Measurements from ENCODE around the gene NEU4. TPM values are rescaled to one million over a fixed set of nuclear protein-coding genes. Genes with fewer than 3 reads are reported as not detected.
"Not testable (repeated sequence)": the region's sequence is repeated elsewhere in the genome, so short reads cannot be mapped to it uniquely, and the experiment has no call there.

NEU4 gene
- polyA plus RNA-seq, 4 donors: 0.65 to 102 (median 42.8) TPM

GRCh38 chr2:241823531-241824437 lies 14.8 kb downstream of the NEU4 start:
- not testable (repeated sequence) for H3K27ac ChIP-seq (ENCODE audit: low read depth in 1 of 3, low read length in 2 of 3); DNase-seq; H3K4me3 ChIP-seq (ENCODE audit: low read depth in 1 of 3, low read length in 3 of 3); H3K36me3 ChIP-seq (ENCODE audit: control insufficient read depth in 3 of 3, insufficient read depth in 2 of 3, low read depth in 1 of 3, low read length in 3 of 3); H3K4me1 ChIP-seq (ENCODE audit: control insufficient read depth in 3 of 3, insufficient read depth in 2 of 3, low read depth in 1 of 3, low read length in 2 of 3); H3K27me3 ChIP-seq (ENCODE audit: control insufficient read depth in 3 of 3, insufficient read depth in 3 of 3, low read length in 3 of 3); FAIRE-seq
- peaks cover 0 to 22% of the 10 kb centered on the region in 2 donors for H3K9me3 ChIP-seq (ENCODE audit: control insufficient read depth in 2 of 2, insufficient read depth in 1 of 2, low read depth in 1 of 2, low read length in 1 of 2)
- 89 to 90% (median 90%) methylated on average over 45 of the region's 45 CpGs for WGBS, 3 donors

DNA sequence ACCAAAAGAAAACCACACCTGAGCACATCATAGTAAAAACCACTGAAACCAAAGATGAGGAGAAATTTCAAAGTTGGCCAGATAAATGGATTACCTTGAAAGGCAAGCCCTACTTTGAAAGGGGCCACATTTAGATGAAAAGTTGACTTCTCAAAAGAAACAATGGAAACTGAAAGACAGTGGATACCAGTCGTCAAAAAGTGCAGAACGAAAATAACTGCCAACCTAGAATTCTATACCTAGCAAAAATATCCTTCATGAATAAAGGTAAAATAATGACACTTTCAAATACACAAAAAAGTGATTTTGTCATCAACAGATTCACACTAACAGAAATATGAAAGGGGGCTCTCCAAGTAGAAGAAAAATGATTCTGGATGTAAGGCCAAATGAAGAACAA lies 18.4 kb downstream of the NEU4 start:
- Histone ChIP-seq H3K4me1 (ENCODE audit: control insufficient read depth in 3 of 3, insufficient read depth in 2 of 3, low read depth in 1 of 3, low read length in 2 of 3) (no peaks in the 10 kb centered on the region), H3K4me3 (ENCODE audit: low read depth in 1 of 3, low read length in 3 of 3) (no peak overlapping the region), H3K36me3 (ENCODE audit: control insufficient read depth in 3 of 3, insufficient read depth in 2 of 3, low read depth in 1 of 3, low read length in 3 of 3) (no peaks in the 10 kb centered on the region), H3K27me3 (ENCODE audit: control insufficient read depth in 3 of 3, insufficient read depth in 3 of 3, low read length in 3 of 3) (no peaks in the 10 kb centered on the region), H3K27ac (ENCODE audit: low read depth in 1 of 3, low read length in 2 of 3) (no peak overlapping the region), H3K9me3 (ENCODE audit: control insufficient read depth in 2 of 2, insufficient read depth in 1 of 2, low read depth in 1 of 2, low read length in 1 of 2) (peaks cover 0 to 20% of the 10 kb centered on the region in 2 donors)
- FAIRE-seq: no peak
- WGBS, 3 donors: 71 to 78% (median 76%) methylated on average over 2 of the region's 2 CpGs
- no peak for DNase-seq

DNA sequence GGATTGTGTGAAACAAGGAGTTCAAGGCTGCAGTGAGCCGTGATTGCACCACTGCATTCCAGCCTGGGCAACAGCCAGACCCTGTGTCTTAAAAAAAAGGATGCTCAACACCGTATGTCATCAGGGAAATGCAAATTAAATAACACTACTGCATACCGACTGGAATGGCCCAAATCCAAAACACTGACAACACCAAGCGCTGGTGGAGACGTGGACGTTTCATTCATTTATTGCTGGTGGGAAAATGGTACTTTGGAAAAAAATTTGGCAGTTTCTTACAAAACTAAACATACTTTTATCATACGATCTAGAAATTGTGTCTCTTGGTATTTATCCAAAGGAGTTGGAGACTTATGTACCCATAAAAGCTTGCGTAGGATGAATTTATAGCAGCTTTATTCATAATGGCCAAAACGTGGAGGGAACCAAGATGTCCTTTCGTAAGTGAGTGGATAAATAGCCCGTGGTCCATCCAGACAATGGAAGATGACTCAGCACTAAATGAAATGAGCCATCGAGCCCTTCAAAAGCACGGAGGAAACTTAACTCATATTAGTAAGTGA lies 24.2 kb downstream of the NEU4 start:
- Histone ChIP-seq H3K4me1 (ENCODE audit: control insufficient read depth in 3 of 3, insufficient read depth in 2 of 3, low read depth in 1 of 3, low read length in 2 of 3) (no peaks in the 10 kb centered on the region), H3K36me3 (ENCODE audit: control insufficient read depth in 3 of 3, insufficient read depth in 2 of 3, low read depth in 1 of 3, low read length in 3 of 3) (no peaks in the 10 kb centered on the region), H3K4me3 (ENCODE audit: low read depth in 1 of 3, low read length in 3 of 3) (no peak overlapping the region), H3K27me3 (ENCODE audit: control insufficient read depth in 3 of 3, insufficient read depth in 3 of 3, low read length in 3 of 3) (peaks cover 2 to 7% (median 3%) of the 10 kb centered on the region in 3 donors), H3K27ac (ENCODE audit: low read depth in 1 of 3, low read length in 2 of 3) (no peak overlapping the region), H3K9me3 (ENCODE audit: control insufficient read depth in 2 of 2, insufficient read depth in 1 of 2, low read depth in 1 of 2, low read length in 1 of 2) (no peaks in the 10 kb centered on the region)
- FAIRE-seq (no peak), DNase-seq (no peak)
- 59 to 63% (median 62%) methylated on average over 13 of the region's 13 CpGs for WGBS, 3 donors

- not testable (repeated sequence) for H3K27ac ChIP-seq (ENCODE audit: low read depth in 1 of 3, low read length in 2 of 3); DNase-seq; H3K9me3 ChIP-seq (ENCODE audit: control insufficient read depth in 2 of 2, insufficient read depth in 1 of 2, low read depth in 1 of 2, low read length in 1 of 2); H3K36me3 ChIP-seq (ENCODE audit: control insufficient read depth in 3 of 3, insufficient read depth in 2 of 3, low read depth in 1 of 3, low read length in 3 of 3); H3K4me3 ChIP-seq (ENCODE audit: low read depth in 1 of 3, low read length in 3 of 3); H3K4me1 ChIP-seq (ENCODE audit: control insufficient read depth in 3 of 3, insufficient read depth in 2 of 3, low read depth in 1 of 3, low read length in 2 of 3); FAIRE-seq; H3K27me3 ChIP-seq (ENCODE audit: control insufficient read depth in 3 of 3, insufficient read depth in 3 of 3, low read length in 3 of 3)
- WGBS, 3 donors: 74 to 86% (median 77%) methylated on average over 26 to 28 of the region's 28 CpGs
Observed at GRCh38 chr2:241833756-241834526, 24.9 kb downstream of the NEU4 start.

GRCh38 chr2:241834527-241835210 lies 25.7 kb downstream of the NEU4 start:
- H3K27ac ChIP-seq (ENCODE audit: low read depth in 1 of 3, low read length in 2 of 3): no peak overlapping the region
- no peaks in the 10 kb centered on the region for H3K9me3 ChIP-seq (ENCODE audit: control insufficient read depth in 2 of 2, insufficient read depth in 1 of 2, low read depth in 1 of 2, low read length in 1 of 2)
- FAIRE-seq (no peak), DNase-seq (no peak)
- WGBS, 3 donors: 88 to 90% (median 89%) methylated on average over 10 of the region's 10 CpGs
- no peak overlapping the region for H3K4me3 ChIP-seq (ENCODE audit: low read depth in 1 of 3, low read length in 3 of 3)
- no peaks in the 10 kb centered on the region for H3K4me1 ChIP-seq (ENCODE audit: control insufficient read depth in 3 of 3, insufficient read depth in 2 of 3, low read depth in 1 of 3, low read length in 2 of 3)
- no peaks in the 10 kb centered on the region for H3K36me3 ChIP-seq (ENCODE audit: control insufficient read depth in 3 of 3, insufficient read depth in 2 of 3, low read depth in 1 of 3, low read length in 3 of 3)
- peaks cover 2 to 7% (median 3%) of the 10 kb centered on the region in 3 donors for H3K27me3 ChIP-seq (ENCODE audit: control insufficient read depth in 3 of 3, insufficient read depth in 3 of 3, low read length in 3 of 3)

- no peak for FAIRE-seq
- H3K27me3 ChIP-seq (ENCODE audit: control insufficient read depth in 3 of 3, insufficient read depth in 3 of 3, low read length in 3 of 3): peaks cover 2 to 7% (median 3%) of the 10 kb centered on the region in 3 donors
- DNase-seq: no peak
- no peak overlapping the region for H3K27ac ChIP-seq (ENCODE audit: low read depth in 1 of 3, low read length in 2 of 3)
- no peak overlapping the region for H3K4me3 ChIP-seq (ENCODE audit: low read depth in 1 of 3, low read length in 3 of 3)
- H3K4me1 ChIP-seq (ENCODE audit: control insufficient read depth in 3 of 3, insufficient read depth in 2 of 3, low read depth in 1 of 3, low read length in 2 of 3): no peaks in the 10 kb centered on the region
- 61 to 75% (median 68%) methylated on average over 4 of the region's 4 CpGs for WGBS, 3 donors
- H3K36me3 ChIP-seq (ENCODE audit: control insufficient read depth in 3 of 3, insufficient read depth in 2 of 3, low read depth in 1 of 3, low read length in 3 of 3): no peaks in the 10 kb centered on the region
- H3K9me3 ChIP-seq (ENCODE audit: control insufficient read depth in 2 of 2, insufficient read depth in 1 of 2, low read depth in 1 of 2, low read length in 1 of 2): no peaks in the 10 kb centered on the region
Observed at GRCh38 chr2:241835611-241836010, 26.6 kb downstream of the NEU4 start.

GRCh38 chr2:241836292-241836691 lies 27.3 kb downstream of the NEU4 start:
- H3K4me3 ChIP-seq (ENCODE audit: low read depth in 1 of 3, low read length in 3 of 3): no peak overlapping the region
- H3K27me3 ChIP-seq (ENCODE audit: control insufficient read depth in 3 of 3, insufficient read depth in 3 of 3, low read length in 3 of 3): peaks cover 2 to 7% (median 3%) of the 10 kb centered on the region in 3 donors
- no peaks in the 10 kb centered on the region for H3K4me1 ChIP-seq (ENCODE audit: control insufficient read depth in 3 of 3, insufficient read depth in 2 of 3, low read depth in 1 of 3, low read length in 2 of 3)
- no peak for DNase-seq
- no peak for FAIRE-seq
- no peak overlapping the region for H3K27ac ChIP-seq (ENCODE audit: low read depth in 1 of 3, low read length in 2 of 3)
- WGBS, 3 donors: 67 to 70% (median 70%) methylated on average over 6 of the region's 6 CpGs
- H3K36me3 ChIP-seq (ENCODE audit: control insufficient read depth in 3 of 3, insufficient read depth in 2 of 3, low read depth in 1 of 3, low read length in 3 of 3): no peaks in the 10 kb centered on the region
- no peaks in the 10 kb centered on the region for H3K9me3 ChIP-seq (ENCODE audit: control insufficient read depth in 2 of 2, insufficient read depth in 1 of 2, low read depth in 1 of 2, low read length in 1 of 2)

Measured in small intestine (tissue), 7 donors.